Kidney glomerular epithelial cell (primary cell): Measurements from ENCODE around the gene WSB1.
A peak's percentile ranks its signal among the peaks of the same experiment; 100 is the strongest.
"Not testable (repeated sequence)": the region's sequence is repeated elsewhere in the genome, so short reads cannot be mapped to it uniquely, and the experiment has no call there.

Source experiments
- DNase-seq: peaks from one replicate; lab custom pipeline; 2025; lab: John Stamatoyannopoulos, UW

The WSB1 gene

GRCh38 chr17:27279132-27279531 lies 14.8 kb upstream of the WSB1 start:
- not testable (repeated sequence) for DNase-seq

GRCh38 chr17:27280527-27280926 lies 13.4 kb upstream of the WSB1 start:
- no peak for DNase-seq

DNA sequence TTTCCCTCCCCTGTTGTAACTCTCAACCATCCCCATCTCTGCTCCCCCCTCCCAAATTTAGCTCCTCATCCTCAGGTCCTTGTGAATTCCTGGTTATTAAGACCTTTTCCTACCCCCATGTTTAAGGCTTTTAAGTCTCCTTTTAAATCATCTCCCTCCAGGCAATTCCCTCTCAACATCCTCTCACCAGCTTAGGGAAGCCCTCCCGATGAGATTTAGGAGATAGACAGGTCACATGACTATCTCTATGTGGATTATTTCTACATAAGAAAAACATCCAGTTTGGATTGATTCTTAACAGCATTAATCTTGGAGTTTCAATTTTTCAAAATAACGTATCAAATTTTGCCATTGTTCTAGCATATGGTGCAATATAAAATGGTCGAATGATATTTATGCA lies 12.5 kb upstream of the WSB1 start:
- DNase-seq = no peak

DNA sequence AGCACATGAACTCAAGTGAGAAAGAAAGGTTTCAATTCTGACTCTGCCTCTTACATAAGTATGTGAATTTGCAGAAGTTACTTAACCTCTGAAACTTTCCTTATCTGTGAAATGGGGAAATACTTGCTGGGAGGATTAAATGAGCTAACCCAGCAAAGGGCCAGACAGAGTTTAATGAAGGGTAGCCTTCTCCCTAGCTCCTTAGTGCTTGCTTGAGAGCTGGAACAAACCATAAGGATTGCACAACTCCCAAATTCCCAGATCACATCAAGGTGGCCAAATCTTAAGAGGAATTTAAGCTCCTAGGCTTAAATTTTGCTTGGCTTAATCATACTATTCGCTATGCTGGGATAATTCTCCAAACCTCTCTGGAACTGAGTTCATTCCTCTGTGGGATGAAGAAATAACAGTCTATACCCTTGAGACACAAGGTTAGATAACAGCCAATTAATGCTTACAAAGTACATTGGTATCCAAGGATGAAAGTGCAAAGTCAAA lies 11.8 kb upstream of the WSB1 start:
- DNase-seq = peak; percentile 16

- DNase-seq = no peak
These were observed 10.9 kb upstream of the WSB1 start for GRCh38 chr17:27283060-27283459.

DNA sequence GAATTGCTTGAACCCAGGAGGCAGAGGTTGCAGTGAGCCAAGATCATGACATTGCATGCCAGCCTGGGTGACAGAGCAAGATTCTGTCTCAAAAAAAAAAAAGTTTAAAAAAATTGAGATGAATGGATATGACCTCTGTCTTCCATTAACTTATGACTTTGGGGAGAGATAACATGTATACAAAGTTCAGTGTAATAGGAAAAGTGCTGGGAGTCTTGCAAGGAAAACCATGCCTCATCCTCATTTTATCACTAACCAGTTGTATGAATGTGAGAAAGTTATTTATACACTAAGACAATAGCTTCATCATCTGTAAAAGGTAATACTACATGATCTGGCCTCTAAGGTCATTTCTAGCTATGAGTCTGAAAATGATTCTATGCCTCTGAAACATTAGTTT lies 10.2 kb upstream of the WSB1 start:
- DNase-seq = no peak

DNA sequence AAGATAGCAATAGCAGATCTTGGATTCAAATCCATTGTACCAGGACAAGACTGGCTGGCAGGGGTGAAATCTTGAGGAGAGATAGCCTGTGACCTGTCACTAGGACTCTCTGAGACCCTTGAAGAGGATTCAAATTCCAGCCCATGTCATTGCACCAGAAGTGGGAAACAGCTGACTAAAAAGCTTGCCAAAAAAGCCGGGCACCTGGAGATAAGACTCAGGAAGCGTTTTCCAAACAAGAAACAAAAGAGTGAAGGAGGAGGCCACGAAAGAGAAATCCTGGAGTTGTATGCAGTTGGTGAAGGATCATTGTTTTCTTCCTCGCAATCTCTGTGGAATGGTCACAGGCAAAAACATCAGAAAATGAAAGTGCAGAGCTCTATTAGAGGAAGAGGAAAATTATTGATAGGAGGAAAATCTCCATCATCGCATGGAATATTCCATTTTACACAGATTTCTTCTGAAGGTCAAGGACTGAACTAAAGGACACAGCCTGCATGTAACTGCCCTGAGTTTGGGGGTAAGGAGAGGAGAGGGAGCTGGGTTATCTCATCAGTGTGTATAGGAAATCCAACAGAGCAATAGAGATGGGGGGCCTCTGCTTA lies 9.0 kb upstream of the WSB1 start:
- no peak for DNase-seq

DNA sequence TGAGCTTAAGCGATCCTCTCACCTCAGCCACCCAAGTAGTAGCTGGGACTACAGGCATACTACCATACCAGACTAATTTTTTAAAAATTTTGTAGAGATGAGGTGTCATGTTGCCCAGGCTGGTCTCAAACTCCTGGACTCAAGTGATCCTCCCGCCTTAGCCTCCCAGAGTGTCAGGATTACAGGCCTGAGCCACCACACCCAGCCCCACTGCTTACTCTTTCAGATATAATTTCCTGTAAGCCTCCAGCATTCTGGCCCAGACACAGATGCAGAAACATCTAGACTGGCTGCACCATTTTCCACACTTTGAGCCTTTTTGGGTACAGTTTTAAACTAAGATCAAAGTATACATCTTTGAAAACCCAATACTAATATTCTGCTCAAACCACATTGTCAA lies 8.4 kb upstream of the WSB1 start:
- no peak for DNase-seq

DNA sequence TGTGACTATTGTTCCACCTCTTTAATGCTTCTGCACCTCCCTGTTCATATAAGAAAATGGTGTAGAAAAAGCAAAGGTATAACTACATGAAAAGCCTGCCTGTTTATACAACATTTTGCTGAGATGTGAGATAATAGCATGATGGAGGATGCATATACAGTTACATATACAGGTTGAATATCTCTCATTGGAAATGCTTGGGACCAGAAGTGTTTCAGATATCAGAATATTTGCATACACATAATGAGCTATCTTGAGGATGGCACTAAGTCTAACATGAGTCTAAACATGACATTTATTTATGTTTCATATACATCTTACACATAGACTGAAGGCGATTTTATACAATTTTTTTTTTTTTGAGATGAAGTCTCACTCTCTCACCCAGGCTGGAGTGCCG lies 5.7 kb upstream of the WSB1 start:
- DNase-seq = no peak

DNA sequence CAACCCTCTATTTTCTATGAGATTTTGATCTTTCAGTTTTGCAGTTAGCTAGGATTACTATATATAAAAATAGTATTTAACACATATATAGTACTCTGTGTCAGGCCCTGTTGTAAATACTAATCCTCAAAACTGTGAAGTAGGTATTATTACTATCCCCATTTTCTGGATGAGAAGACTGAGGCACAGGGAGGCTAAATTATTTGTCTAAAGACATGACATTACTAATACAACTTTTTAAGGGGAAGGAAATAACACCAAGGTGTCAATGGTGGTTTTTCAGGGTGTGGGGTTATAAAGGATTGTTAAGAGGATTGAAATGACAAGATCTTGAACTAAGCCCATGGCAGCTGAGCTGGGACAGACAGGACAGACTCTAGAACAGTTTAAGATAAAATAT lies 4.1 kb upstream of the WSB1 start:
- DNase-seq = no peak

- no peak for DNase-seq
These were observed 2.9 kb upstream of the WSB1 start for GRCh38 chr17:27290916-27291598.

- DNase-seq = no peak
These were observed 486 bp upstream of the WSB1 start for GRCh38 chr17:27293359-27293897.

- peak; percentile 86 for DNase-seq
These were observed 1.0 kb downstream of the WSB1 start for GRCh38 chr17:27294689-27295630.

DNA sequence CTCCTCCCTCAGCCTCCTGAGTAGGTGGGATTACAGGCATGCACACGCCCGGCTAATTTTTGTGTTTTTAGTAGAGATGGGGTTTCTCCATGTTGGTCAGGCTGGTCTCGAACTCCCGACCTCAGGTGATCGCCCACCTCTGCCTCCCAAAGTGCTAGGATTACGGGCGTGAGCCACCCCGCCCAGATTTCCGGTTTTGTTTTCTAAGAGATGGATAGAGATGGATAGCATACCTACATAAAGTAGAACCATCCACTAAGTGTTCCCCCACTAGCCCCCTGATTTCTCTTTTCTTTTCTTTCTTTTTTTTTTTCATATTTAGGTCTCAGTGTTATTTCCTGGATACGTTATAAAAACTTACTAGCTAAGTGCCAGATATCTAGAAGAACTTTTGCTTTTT lies 2.0 kb downstream of the WSB1 start:
- DNase-seq = no peak

DNA sequence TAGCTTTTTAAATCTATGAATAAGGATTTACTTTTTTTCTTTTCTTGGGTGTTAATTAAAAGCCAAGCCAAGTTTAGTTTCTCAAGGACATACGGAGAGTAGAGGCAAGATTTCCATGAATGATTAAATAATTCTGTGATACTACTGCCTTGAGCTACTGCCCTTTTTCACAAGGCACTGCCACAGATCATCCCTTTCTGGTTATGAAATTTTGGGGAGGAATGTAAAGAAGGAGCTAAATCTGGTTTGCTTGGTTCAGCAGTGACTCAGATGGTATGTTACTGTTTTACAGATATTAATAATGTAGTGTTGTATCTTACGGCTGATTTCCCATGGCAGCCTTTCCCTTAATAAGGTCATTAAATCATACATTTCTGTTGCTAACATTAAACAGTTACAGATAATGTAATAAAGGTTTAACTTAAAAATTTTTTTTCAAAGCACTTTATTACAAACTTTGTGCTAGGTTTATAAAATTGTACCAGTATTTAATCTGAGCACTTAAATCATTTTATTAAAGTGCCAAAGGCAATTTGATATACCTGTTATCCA lies 2.6 kb downstream of the WSB1 start:
- DNase-seq = peak; percentile 84

DNA sequence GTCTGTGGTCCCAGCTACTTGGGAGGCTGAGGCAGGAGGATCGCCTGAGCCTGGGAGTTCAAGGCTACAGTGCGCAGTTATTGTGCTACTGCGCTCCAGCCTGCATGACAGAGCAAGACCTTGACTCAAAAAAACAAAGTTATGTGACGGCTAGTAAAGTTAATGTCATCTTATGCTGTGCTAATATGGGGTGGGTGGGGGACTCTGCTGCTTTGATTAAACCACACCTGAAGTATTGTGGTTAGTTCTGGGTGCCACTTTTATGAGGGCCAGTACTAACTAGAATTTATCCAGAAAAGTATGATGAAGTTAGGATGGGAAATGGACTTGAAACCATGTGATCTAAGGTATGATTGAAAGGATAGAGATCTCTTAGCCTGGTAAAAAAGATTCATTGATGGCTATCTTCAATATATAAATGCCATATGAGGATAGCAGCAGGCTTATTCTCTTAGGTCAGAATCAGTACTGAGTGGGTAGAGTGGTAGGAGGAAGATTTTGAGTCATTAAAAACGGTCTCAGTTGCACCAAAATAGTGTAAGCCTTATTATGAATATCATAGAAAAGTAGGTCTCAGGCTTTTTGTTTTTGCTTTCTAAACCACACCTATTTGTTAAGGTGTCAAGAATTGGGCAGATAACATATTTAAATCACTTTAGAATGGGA lies 5.6 kb downstream of the WSB1 start:
- DNase-seq = no peak

DNA sequence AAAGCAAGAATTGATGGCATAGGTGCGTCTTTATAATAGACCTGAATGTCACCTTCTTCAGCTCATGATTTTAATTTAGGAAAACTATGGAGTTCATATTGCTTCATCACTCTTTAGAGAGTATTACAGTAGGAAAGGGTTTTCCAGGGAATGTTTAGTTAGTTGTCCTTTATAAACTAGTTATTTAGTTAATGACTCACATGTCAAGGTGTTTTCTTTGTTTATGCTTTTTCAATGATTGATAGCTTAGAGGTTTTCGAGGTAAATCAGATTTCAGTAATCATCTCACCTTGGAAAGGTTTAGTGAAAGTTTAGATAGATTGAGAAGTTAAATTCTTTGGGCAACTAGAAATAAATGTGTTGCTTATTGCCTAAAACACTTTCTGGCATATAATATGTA lies 9.8 kb downstream of the WSB1 start:
- DNase-seq = no peak

- no peak for DNase-seq
These were observed 12.4 kb downstream of the WSB1 start for GRCh38 chr17:27306276-27306835.

GRCh38 chr17:27310565-27311110 lies 16.7 kb downstream of the WSB1 start:
- DNase-seq = no peak

DNA sequence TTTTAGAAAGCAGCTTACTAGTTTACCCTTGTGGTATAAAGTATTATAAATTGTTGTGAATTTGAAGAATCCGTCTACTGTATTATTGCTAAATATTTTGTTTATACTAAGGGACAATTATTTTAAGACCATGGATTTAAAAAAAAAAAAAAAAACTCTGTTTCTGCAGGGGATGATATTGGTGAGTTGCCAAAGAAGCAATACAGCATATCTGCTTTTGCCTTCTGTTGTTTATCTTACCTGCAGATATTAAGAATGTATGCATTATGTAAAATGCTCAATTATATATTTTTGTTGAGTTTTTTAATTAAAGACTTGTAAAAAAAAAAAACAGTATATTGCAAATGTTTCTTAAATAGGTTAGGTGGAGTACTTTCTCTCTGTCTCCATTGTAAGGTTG lies 19.4 kb downstream of the WSB1 start:
- DNase-seq = no peak

GRCh38 chr17:27315322-27315721 lies 21.4 kb downstream of the WSB1 start:
- DNase-seq = peak; percentile 83
